Subcutaneous adipose tissue (tissue), 4 donors: ENCODE measurements around the gene ABHD12. TPM values are rescaled to one million over a fixed set of nuclear protein-coding genes. Genes with fewer than 3 reads are reported as not detected.

Experiments
- total RNA-seq, 4 donors: library from RNA; depleted of rRNA; stranded (reverse); fragments of >200 nt; gene quantifications; one replicate each; pipeline ENCODE4 v1.1.0, GENCODE V29; 2016
- TF ChIP-seq, protein P1 (sequence below): fragments of 450-650 bp; IDR thresholded peaks from one replicate; pipeline ENCODE4 v1.5.1; 2016; ENCODE audit warnings: low read depth, mild to moderate bottlenecking, control low read depth, antibody characterized with exemption, moderate library complexity

Gene ABHD12
- total RNA-seq, 4 donors from 2014 or later = 36.5 to 60.3 (median 51.6) TPM

GRCh38 chr20:25369529-25369928 is 21.1 kb downstream of the ABHD12 start:
- TF ChIP-seq, protein P1, sequence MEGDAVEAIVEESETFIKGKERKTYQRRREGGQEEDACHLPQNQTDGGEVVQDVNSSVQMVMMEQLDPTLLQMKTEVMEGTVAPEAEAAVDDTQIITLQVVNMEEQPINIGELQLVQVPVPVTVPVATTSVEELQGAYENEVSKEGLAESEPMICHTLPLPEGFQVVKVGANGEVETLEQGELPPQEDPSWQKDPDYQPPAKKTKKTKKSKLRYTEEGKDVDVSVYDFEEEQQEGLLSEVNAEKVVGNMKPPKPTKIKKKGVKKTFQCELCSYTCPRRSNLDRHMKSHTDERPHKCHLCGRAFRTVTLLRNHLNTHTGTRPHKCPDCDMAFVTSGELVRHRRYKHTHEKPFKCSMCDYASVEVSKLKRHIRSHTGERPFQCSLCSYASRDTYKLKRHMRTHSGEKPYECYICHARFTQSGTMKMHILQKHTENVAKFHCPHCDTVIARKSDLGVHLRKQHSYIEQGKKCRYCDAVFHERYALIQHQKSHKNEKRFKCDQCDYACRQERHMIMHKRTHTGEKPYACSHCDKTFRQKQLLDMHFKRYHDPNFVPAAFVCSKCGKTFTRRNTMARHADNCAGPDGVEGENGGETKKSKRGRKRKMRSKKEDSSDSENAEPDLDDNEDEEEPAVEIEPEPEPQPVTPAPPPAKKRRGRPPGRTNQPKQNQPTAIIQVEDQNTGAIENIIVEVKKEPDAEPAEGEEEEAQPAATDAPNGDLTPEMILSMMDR = no peak

GRCh38 chr20:25368976-25369375 is 21.7 kb downstream of the ABHD12 start:
- TF ChIP-seq, protein P1 = no peak

- TF ChIP-seq, protein P1 = no peak
Measured at GRCh38 chr20:25368526-25368925, 22.1 kb downstream of the ABHD12 start.

GRCh38 chr20:25364879-25365699 is 25.5 kb downstream of the ABHD12 start:
- TF ChIP-seq, protein P1 = no peak

DNA sequence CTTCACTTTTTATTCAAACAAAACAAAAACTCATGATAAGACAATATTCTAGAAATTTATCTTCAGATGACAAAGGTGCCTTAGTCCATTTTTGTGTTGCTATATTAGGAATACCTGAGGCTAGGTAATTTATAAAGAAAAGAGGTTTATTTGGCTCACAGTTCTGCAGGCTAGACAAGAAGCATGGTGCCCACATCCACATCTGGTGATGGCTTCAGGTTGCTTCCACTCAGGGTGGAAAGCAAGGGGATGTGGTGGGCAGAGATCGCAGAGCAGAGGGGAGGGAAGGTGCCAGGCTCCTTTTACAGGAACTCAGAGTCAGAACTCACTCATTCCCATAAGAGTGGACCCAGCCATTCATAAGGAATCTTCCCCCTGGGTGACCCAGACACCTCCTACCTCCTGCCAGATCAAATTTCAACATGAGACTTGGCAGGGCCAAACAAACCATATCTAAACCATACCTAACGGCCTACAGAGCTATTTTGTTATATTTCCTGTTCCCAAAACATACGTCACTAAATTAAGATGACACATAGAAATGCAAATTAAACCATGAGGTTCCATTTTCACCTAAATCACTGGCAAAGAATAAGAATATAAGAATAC is 26.4 kb downstream of the ABHD12 start:
- TF ChIP-seq, protein P1 = no peak

DNA sequence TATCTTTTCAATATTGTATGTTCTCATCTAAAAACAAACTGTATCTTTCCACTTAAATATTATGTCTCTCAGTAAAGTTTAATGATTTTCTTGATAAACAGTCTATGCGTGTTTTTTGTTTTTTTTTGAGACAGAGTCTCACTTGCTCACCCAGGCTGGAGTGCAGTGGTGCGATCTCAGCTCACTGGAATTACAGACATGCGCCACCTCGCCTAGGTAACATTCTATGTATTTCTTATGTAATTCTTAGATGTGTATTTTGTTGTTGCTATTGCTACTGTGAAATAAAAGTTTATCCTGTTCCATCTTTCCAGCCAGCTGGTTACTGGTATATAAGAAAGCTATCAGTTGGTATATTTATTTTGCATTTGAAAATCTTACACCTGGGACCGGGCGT is 29.4 kb downstream of the ABHD12 start:
- TF ChIP-seq, protein P1 = no peak

DNA sequence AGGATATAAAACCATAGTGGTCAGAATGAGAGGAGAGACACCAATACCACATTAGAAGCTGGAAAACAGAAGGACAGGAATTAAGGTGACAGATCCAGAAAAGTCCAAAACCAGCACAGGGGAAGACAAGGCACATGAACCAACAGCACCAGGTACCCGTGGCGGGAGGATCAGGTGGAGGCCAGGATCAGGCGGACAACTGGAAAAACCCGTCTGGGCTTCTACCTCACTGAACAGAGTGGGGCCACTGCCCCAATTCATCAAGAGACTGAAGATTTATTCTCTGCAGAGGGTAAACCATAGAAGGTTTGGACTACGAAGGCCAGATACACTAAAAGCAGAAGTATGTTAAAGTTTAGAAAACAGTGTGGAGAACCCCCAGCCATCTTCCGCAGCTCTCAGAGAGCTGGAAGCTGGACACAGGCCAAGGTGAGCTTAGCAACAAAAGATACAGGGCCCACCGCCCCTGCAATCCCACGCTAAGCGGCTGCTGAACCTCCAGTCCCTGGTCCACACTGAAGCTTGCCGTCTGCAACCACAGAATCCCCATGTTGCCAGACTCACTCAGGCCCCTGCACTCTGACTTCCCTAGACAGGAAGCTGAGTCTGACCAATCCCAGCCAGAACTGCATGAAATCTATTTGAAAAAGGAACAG is 29.9 kb downstream of the ABHD12 start:
- TF ChIP-seq, protein P1 = no peak
